SK-N-SH (cell line): ENCODE measurements around the gene SRP54. TPM values are rescaled to one million over a fixed set of nuclear protein-coding genes. Genes with fewer than 3 reads are reported as not detected.

ENCODE experiments used
- CTCF ChIA-PET: fragments of 300-600, 350-600 bp; formaldehyde crosslinking; extraction: SDS; loops from one replicate; lab custom pipeline; 2021; lab: Yijun Ruan, JAX
- POLR2A ChIA-PET: fragments of 350-600 bp; sonication (Branson Sonifier 250); formaldehyde crosslinking; extraction: SDS; loops from one replicate; lab custom pipeline; 2020; ENCODE audit warnings: antibody characterized with exemption, inconsistent platforms; lab: Yijun Ruan, JAX
- DNase-seq: peaks from one replicate; pipeline ENCODE4 v3.0.0; 2012
- H2AFZ ChIP-seq: fragments of 200-600 bp; sonication (generic); 2 replicates; pipeline ENCODE4 v1.8.1; 2016; ENCODE audit warnings: antibody characterized with exemption, mild to moderate bottlenecking, low read depth
- H3F3A ChIP-seq: fragments of 200-600 bp; sonication (generic); replicated peaks from 2 replicates; pipeline ENCODE3; 2016; ENCODE audit warnings: antibody characterized with exemption, mild to moderate bottlenecking; ENCODE audit not compliant: insufficient read depth
- H3K27ac ChIP-seq, 2 experiments: fragments of 200-500 bp in 1 of 2; fragments of 200-600 bp in 1 of 2; sonication (Bioruptor generic) in 1 of 2; sonication (generic), shearing (Covaris generic) in 1 of 2; 2 replicates each; pipeline versions ENCODE4 v1.5.1 to v1.6.1; 2014 to 2016; ENCODE audit warnings: low read depth in 2 of 2, inconsistent platforms in 1 of 2, low read length in 1 of 2, mild to moderate bottlenecking in 1 of 2, mixed read lengths in 1 of 2
- H3K27me3 ChIP-seq: fragments of 200-600 bp; sonication (generic), shearing (Covaris generic); 2 replicates; pipeline ENCODE4 v1.6.1; 2016; ENCODE audit warnings: mixed run types; ENCODE audit not compliant: insufficient read depth
- H3K36me3 ChIP-seq, 2 experiments: fragments of 200-500 bp in 1 of 2; fragments of 200-600 bp in 1 of 2; sonication (Bioruptor generic) in 1 of 2; sonication (generic) in 1 of 2; replicated peaks in 1 of 2; 2 replicates each; pipeline versions ENCODE3 to v1.5.1; 2014 to 2016; ENCODE audit warnings: low read length in 1 of 2, mild to moderate bottlenecking in 1 of 2; ENCODE audit not compliant: insufficient read depth in 2 of 2, control insufficient read depth in 1 of 2
- H3K4me1 ChIP-seq, 2 experiments: fragments of 200-500 bp in 1 of 2; fragments of 200-600 bp in 1 of 2; sonication (Bioruptor generic) in 1 of 2; sonication (generic), shearing (Covaris generic) in 1 of 2; 2 replicates each; pipeline versions ENCODE4 v1.5.1 to v1.6.1; 2014 to 2016; ENCODE audit warnings: low read depth in 1 of 2, low read length in 1 of 2, mixed run types in 1 of 2; ENCODE audit not compliant: insufficient read depth in 2 of 2, control insufficient read depth in 1 of 2
- H3K4me2 ChIP-seq: fragments of 200-600 bp; sonication (generic), shearing (Covaris generic); 2 replicates; pipeline ENCODE4 v1.6.1; 2017; ENCODE audit warnings: mixed run types
- H3K4me3 ChIP-seq, 2 experiments: fragments of 200-500 bp in 1 of 2; fragments of 200-600 bp in 1 of 2; sonication (Bioruptor generic) in 1 of 2; sonication (generic), shearing (Covaris generic) in 1 of 2; 2 replicates each; pipeline versions ENCODE4 v1.5.1 to v1.8.1; 2014 to 2016; ENCODE audit warnings: low read depth in 2 of 2, inconsistent platforms in 1 of 2, low read length in 1 of 2, mild to moderate bottlenecking in 1 of 2, mixed read lengths in 1 of 2, moderate library complexity in 1 of 2
- H3K79me2 ChIP-seq: fragments of 200-600 bp; sonication (generic); 2 replicates; pipeline ENCODE4 v1.8.1; 2017; ENCODE audit warnings: mild to moderate bottlenecking; ENCODE audit not compliant: insufficient read depth
- H3K9ac ChIP-seq: fragments of 200-600 bp; sonication (generic); 2 replicates; pipeline ENCODE4 v1.6.1; 2017; ENCODE audit warnings: mixed run types
- H3K9me2 ChIP-seq: fragments of 200-600 bp; sonication (generic); 2 replicates; pipeline ENCODE4 v1.6.1; 2017; ENCODE audit warnings: mixed run types
- H3K9me3 ChIP-seq: fragments of 200-600 bp; sonication (generic); 2 replicates; pipeline ENCODE4 v1.6.1; 2017; ENCODE audit warnings: mixed run types, mild to moderate bottlenecking, moderate library complexity
- H4K20me1 ChIP-seq: fragments of 200-600 bp; sonication (generic); 2 replicates; pipeline ENCODE4 v1.6.1; 2017; ENCODE audit warnings: mild to moderate bottlenecking, mixed run types; ENCODE audit not compliant: insufficient read depth
- CHD2 ChIP-seq: fragments of 150-350 bp; IDR thresholded peaks from 2 replicates; pipeline ENCODE4 v1.6.1; 2018; ENCODE audit warnings: low read length; ENCODE audit not compliant: partially characterized antibody
- FOSL2 ChIP-seq: IDR thresholded peaks from 2 replicates; pipeline ENCODE4 v1.4.0; 2012; ENCODE audit warnings: low read depth, mild to moderate bottlenecking, moderate library complexity, borderline replicate concordance
- FOXJ3 ChIP-seq: sonication (generic); formaldehyde crosslinking; IDR thresholded peaks from 2 replicates; pipeline ENCODE4 v1.5.1; 2020; ENCODE audit warnings: mild to moderate bottlenecking, missing genetic modification reagents
- FOXM1 ChIP-seq: IDR thresholded peaks from 2 replicates; pipeline ENCODE4 v1.4.0; 2012; ENCODE audit warnings: low read depth, mild to moderate bottlenecking
- MAX ChIP-seq: IDR thresholded peaks from 2 replicates; pipeline ENCODE4 v1.4.0; 2012; ENCODE audit warnings: low read depth
- REST ChIP-seq: IDR thresholded peaks from 2 replicates; pipeline ENCODE4 v1.6.1; 2012; ENCODE audit warnings: mild to moderate bottlenecking, low read depth, low read length, moderate library complexity
- TCF12 ChIP-seq: IDR thresholded peaks from 2 replicates; pipeline ENCODE4 v1.4.0; 2012
- YY1 ChIP-seq: IDR thresholded peaks from 2 replicates; pipeline ENCODE4 v1.4.0; 2012; ENCODE audit warnings: low read depth, mild to moderate bottlenecking
- WGBS: methylation state at CpG from one replicate; pipeline ENCODE4 v1.1.6; 2017; ENCODE audit warnings: low lambda C conversion rate; 5-methylcytosine and 5-hydroxymethylcytosine counted together
- polyA plus RNA-seq, 3 experiments: library from polyadenylated mRNA; depleted of rRNA; stranded (reverse); fragments of >200 nt; gene quantifications; 2 replicates each; pipeline ENCODE4 v1.2.3, GENCODE V29; 2012
- TF ChIP-seq, protein P1 (sequence below): IDR thresholded peaks from 2 replicates; pipeline ENCODE4 v1.4.0; 2012; ENCODE audit warnings: low read depth, borderline replicate concordance

Gene SRP54
- polyA plus RNA-seq, 1 of the 3 experiments (the other 2 are of a cell fraction), result 39.5 TPM

- CTCF ChIA-PET, result interaction anchor here (0.9 to 1.6 kb wide), 2 partner anchors 16 to 75 kb away, joined by 4 to 5 read pairs; partner anchors contain the start of gene PPP2R3C
- POLR2A ChIA-PET, result interaction anchor here (0.6 to 2.0 kb wide), 5 partner anchors 64 to 471 kb away, joined by 3 to 9 read pairs (median 3); partner anchors contain the start of genes BAZ1A, PPP2R3C and SRP54
- H3K79me2 ChIP-seq, result peaks cover 44% of the 10 kb centered on the region
- peaks cover 2 to 15% of the 10 kb centered on the region in 2 experiments; a peak in 3 of 4 replicates for H3K4me1 ChIP-seq
- TF ChIP-seq REST (peak; percentile 85), FOXJ3 (CRISPR knock-in tag) (no peak), FOXM1 (no peak), CHD2 (no peak), TCF12 (no peak), MAX (peak; percentile 20; the same call in 1 of the 2 replicates), FOSL2 (no peak), YY1 (no peak)
- TF ChIP-seq, protein P1, sequence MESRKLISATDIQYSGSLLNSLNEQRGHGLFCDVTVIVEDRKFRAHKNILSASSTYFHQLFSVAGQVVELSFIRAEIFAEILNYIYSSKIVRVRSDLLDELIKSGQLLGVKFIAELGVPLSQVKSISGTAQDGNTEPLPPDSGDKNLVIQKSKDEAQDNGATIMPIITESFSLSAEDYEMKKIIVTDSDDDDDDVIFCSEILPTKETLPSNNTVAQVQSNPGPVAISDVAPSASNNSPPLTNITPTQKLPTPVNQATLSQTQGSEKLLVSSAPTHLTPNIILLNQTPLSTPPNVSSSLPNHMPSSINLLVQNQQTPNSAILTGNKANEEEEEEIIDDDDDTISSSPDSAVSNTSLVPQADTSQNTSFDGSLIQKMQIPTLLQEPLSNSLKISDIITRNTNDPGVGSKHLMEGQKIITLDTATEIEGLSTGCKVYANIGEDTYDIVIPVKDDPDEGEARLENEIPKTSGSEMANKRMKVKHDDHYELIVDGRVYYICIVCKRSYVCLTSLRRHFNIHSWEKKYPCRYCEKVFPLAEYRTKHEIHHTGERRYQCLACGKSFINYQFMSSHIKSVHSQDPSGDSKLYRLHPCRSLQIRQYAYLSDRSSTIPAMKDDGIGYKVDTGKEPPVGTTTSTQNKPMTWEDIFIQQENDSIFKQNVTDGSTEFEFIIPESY, result no peak
- peaks cover 14% of the 10 kb centered on the region for H3F3A ChIP-seq
- H4K20me1 ChIP-seq, result no peaks in the 10 kb centered on the region
- DNase-seq, result no peak
- H3K4me3 ChIP-seq, result peak overlapping the region; percentile 63 to 70
- peak overlapping the region; percentile 91 for H3K4me2 ChIP-seq
- no peaks in the 10 kb centered on the region for H3K9me3 ChIP-seq
- peak overlapping the region; percentile 87 for H3K9ac ChIP-seq
- H2AFZ ChIP-seq, result peak overlapping the region; percentile 83
- 29% methylated on average over 19 of the region's 23 CpGs for WGBS
- H3K36me3 ChIP-seq, result peaks cover 3 to 7% of the 10 kb centered on the region in 2 experiments
- no peaks in the 10 kb centered on the region for H3K27me3 ChIP-seq
- no peaks in the 10 kb centered on the region for H3K9me2 ChIP-seq
- H3K27ac ChIP-seq, result peak overlapping the region; percentile 78 to 87
Measured at GRCh38 chr14:35046751-35047536, 64.2 kb downstream of the SRP54 start.
